Measurements from ENCODE around the gene JMJD8.

JMJD8 gene

DNA sequence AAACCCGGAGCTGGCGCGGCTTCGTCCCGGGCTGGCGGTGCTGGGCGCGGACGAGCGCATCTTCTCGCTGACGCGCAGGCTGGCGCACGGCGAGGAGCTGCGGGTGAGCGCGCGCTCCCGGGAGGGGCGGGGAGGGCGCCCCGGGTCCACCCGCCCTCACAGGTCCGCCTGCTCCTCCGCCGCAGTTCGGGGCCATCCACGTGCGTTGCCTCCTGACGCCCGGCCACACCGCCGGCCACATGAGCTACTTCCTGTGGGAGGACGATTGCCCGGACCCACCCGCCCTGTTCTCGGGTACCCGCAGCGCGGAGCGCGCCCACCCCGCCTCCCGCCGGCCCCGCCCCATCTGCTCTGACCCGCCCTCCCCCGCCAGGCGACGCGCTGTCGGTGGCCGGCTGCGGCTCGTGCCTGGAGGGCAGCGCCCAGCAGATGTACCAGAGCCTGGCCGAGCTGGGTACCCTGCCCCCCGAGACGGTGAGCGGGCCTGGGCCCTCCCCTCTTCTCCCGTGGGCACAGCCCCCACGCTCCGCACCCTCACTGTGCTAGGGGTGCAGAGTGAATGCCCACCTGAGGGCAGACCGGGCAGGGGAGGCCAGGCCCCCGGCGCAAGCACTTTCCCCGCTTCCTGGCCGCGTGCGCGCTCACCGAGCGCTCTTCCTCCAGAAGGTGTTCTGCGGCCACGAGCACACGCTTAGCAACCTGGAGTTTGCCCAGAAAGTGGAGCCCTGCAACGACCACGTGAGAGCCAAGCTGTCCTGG is 44.2 kb upstream of the JMJD8 start (continued):
- TF ChIP-seq ZNF140 (tag by site-specific recombination; IDR thresholded peaks at IDR 0.05) (no peak), ZNF692 (tag by site-specific recombination; IDR thresholded peaks at IDR 0.05) (peak; percentile 64; the same call in 1 of the 2 replicates), SP3 (tag by site-specific recombination; IDR thresholded peaks at IDR 0.05) (peak; percentile 64), ZNF664 (tag by site-specific recombination; IDR thresholded peaks at IDR 0.05) (no peak), ZNF175 (tag by site-specific recombination; IDR thresholded peaks at IDR 0.05) (no peak), ZNF148 (tag by site-specific recombination; IDR thresholded peaks at IDR 0.05; ENCODE audit: borderline replicate concordance) (no peak), ZNF138 (tag by site-specific recombination; IDR thresholded peaks at IDR 0.05; ENCODE audit: borderline replicate concordance) (no peak), ZNF707 (tag by site-specific recombination; IDR thresholded peaks at IDR 0.05) (no peak), SP7 (tag by site-specific recombination; IDR thresholded peaks at IDR 0.05) (0 out of 2 replicates have a peak, but pooled peaks have one; percentile 24), ZBTB7A (tag by site-specific recombination; IDR thresholded peaks at IDR 0.05; ENCODE audit: low read depth) (0 out of 2 replicates have a peak, but pooled peaks have one; percentile 30), KLF1 (tag by site-specific recombination; IDR thresholded peaks at IDR 0.05) (peak; percentile 72), ZNF362 (tag by site-specific recombination; IDR thresholded peaks at IDR 0.05) (no peak), ZNF776 (tag by site-specific recombination; IDR thresholded peaks at IDR 0.05; ENCODE audit: borderline replicate concordance) (no peak), KLF9 (tag by site-specific recombination; IDR thresholded peaks at IDR 0.05; ENCODE audit: low read depth) (peak; percentile 80), ZNF530 (tag by site-specific recombination; IDR thresholded peaks at IDR 0.05; ENCODE audit: low read depth) (no peak), GLIS2 (tag by site-specific recombination; IDR thresholded peaks at IDR 0.05) (peak; percentile 75), ZBTB8A (tag by site-specific recombination; IDR thresholded peaks at IDR 0.05) (peak; percentile 62), ZNF10 (tag by site-specific recombination; IDR thresholded peaks at IDR 0.05) (no peak), ZNF600 (tag by site-specific recombination; IDR thresholded peaks at IDR 0.05) (peak; percentile 68; the same call in 1 of the 2 replicates), ZFP69B (tag by site-specific recombination; IDR thresholded peaks at IDR 0.05) (peak; percentile 72), ZNF488 (tag by site-specific recombination; IDR thresholded peaks at IDR 0.05) (no peak), ZBTB17 (tag by site-specific recombination; IDR thresholded peaks at IDR 0.05) (peak; percentile 32; the same call in 1 of the 2 replicates), ZNF660 (tag by site-specific recombination; IDR thresholded peaks at IDR 0.05) (no peak), KLF16 (tag by site-specific recombination; IDR thresholded peaks at IDR 0.05) (peak; percentile 68), ZSCAN30 (tag by site-specific recombination; IDR thresholded peaks at IDR 0.05) (no peak)
- TF ChIP-seq, protein P1, sequence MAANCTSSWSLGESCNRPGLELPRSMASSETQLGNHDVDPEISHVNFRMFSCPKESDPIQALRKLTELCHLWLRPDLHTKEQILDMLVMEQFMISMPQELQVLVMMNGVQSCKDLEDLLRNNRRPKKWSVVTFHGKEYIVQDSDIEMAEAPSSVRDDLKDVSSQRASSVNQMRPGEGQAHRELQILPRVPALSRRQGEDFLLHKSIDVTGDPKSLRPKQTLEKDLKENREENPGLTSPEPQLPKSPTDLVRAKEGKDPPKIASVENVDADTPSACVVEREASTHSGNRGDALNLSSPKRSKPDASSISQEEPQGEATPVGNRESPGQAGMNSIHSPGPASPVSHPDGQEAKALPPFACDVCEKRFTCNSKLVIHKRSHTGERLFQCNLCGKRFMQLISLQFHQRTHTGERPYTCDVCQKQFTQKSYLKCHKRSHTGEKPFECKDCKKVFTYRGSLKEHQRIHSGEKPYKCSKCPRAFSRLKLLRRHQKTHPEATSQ (tag by site-specific recombination; IDR thresholded peaks at IDR 0.05) = 0 out of 2 replicates have a peak, but pooled peaks have one; percentile 27
- TF ChIP-seq, protein P2, sequence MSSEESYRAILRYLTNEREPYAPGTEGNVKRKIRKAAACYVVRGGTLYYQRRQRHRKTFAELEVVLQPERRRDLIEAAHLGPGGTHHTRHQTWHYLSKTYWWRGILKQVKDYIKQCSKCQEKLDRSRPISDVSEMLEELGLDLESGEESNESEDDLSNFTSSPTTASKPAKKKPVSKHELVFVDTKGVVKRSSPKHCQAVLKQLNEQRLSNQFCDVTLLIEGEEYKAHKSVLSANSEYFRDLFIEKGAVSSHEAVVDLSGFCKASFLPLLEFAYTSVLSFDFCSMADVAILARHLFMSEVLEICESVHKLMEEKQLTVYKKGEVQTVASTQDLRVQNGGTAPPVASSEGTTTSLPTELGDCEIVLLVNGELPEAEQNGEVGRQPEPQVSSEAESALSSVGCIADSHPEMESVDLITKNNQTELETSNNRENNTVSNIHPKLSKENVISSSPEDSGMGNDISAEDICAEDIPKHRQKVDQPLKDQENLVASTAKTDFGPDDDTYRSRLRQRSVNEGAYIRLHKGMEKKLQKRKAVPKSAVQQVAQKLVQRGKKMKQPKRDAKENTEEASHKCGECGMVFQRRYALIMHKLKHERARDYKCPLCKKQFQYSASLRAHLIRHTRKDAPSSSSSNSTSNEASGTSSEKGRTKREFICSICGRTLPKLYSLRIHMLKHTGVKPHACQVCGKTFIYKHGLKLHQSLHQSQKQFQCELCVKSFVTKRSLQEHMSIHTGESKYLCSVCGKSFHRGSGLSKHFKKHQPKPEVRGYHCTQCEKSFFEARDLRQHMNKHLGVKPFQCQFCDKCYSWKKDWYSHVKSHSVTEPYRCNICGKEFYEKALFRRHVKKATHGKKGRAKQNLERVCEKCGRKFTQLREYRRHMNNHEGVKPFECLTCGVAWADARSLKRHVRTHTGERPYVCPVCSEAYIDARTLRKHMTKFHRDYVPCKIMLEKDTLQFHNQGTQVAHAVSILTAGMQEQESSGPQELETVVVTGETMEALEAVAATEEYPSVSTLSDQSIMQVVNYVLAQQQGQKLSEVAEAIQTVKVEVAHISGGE (tag by site-specific recombination; conservative IDR thresholded peaks at IDR 0.05; ENCODE audit: low read depth) = peak; percentile 54; the same call in 1 of the 2 replicates
- TF ChIP-seq, protein P3, sequence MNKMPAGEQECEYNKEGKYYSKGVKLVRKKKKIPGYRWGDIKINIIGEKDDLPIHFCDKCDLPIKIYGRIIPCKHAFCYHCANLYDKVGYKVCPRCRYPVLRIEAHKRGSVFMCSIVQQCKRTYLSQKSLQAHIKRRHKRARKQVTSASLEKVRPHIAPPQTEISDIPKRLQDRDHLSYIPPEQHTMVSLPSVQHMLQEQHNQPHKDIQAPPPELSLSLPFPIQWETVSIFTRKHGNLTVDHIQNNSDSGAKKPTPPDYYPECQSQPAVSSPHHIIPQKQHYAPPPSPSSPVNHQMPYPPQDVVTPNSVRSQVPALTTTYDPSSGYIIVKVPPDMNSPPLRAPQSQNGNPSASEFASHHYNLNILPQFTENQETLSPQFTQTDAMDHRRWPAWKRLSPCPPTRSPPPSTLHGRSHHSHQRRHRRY (tag by site-specific recombination; IDR thresholded peaks at IDR 0.05) = no peak

Data from HEK293 (cell line).